OCI-LY7 (cell line): ENCODE results near the gene SLC16A6. TPM values are rescaled to one million over a fixed set of nuclear protein-coding genes. Genes with fewer than 3 reads are reported as not detected.
A peak's percentile ranks its signal among the peaks of the same experiment; 100 is the strongest.
"Not testable (repeated sequence)": the region's sequence is repeated elsewhere in the genome, so short reads cannot be mapped to it uniquely, and the experiment has no call there.

ENCODE experiments used
- BruUV-seq: library from RNA; stranded (reverse); fragments of 400-500 nt; replicated peaks from 2 replicates; lab custom pipeline; 2021; lab: Mats Ljungman, UMichigan
- CTCF ChIA-PET: fragments of 300-600 bp; sonication (Branson Sonifier 250); formaldehyde crosslinking; loops from one replicate; lab custom pipeline; 2022; ENCODE audit warnings: antibody characterized with exemption; ENCODE audit not compliant: unreplicated experiment; lab: Charles Lee
- POLR2A ChIA-PET: fragments of 300-600 bp; sonication (Branson Sonifier 250); formaldehyde crosslinking; loops from one replicate; lab custom pipeline; 2022; ENCODE audit warnings: antibody characterized with exemption; lab: Charles Lee
- DNase-seq: peaks from one replicate; pipeline ENCODE4 v3.0.0-alpha.2; 2015; ENCODE audit warnings: low spot score
- H2AFZ ChIP-seq: fragments of 200-600 bp; sonication (generic), shearing (Covaris generic); 2 replicates; pipeline ENCODE4 v1.6.1; 2014; ENCODE audit warnings: mild to moderate bottlenecking, antibody characterized with exemption, low read length, moderate library complexity
- H3K27ac ChIP-seq: fragments of 200-600 bp; sonication (generic); 2 replicates; pipeline ENCODE4 v1.5.1; 2014; ENCODE audit warnings: mixed run types, low read depth, mild to moderate bottlenecking, moderate library complexity, low read length, inconsistent platforms; ENCODE audit not compliant: poor library complexity, severe bottlenecking
- H3K36me3 ChIP-seq: fragments of 200-600 bp; sonication (generic); 2 replicates; pipeline ENCODE4 v1.6.1; 2014; ENCODE audit warnings: mild to moderate bottlenecking, antibody characterized with exemption, low read length, moderate library complexity, mixed read lengths; ENCODE audit not compliant: insufficient read depth
- H3K4me1 ChIP-seq: fragments of 200-600 bp; sonication (generic); 2 replicates; pipeline ENCODE4 v1.5.1; 2014; ENCODE audit warnings: mild to moderate bottlenecking, low read length; ENCODE audit not compliant: insufficient read depth, poor library complexity, severe bottlenecking
- H3K4me2 ChIP-seq: fragments of 200-600 bp; sonication (generic); 2 replicates; pipeline ENCODE4 v1.6.1; 2014; ENCODE audit warnings: mild to moderate bottlenecking, low read length
- H3K4me3 ChIP-seq: fragments of 200-600 bp; sonication (generic); 2 replicates; pipeline ENCODE4 v1.5.1; 2014; ENCODE audit warnings: mild to moderate bottlenecking, low read depth, low read length; ENCODE audit not compliant: poor library complexity, severe bottlenecking
- H3K79me2 ChIP-seq: fragments of 200-600 bp; sonication (generic); 2 replicates; pipeline ENCODE4 v1.6.1; 2016; ENCODE audit warnings: low read depth, mild to moderate bottlenecking, low read length, moderate library complexity, mixed read lengths; ENCODE audit not compliant: insufficient read depth
- H3K9me2 ChIP-seq: fragments of 200-600 bp; sonication (generic); 2 replicates; pipeline ENCODE4 v1.6.1; 2016; ENCODE audit warnings: mild to moderate bottlenecking, low read length, mixed read lengths; ENCODE audit not compliant: insufficient read depth
- H3K9me3 ChIP-seq: fragments of 200-600 bp; sonication (generic); 2 replicates; pipeline ENCODE4 v1.6.1; 2014; ENCODE audit warnings: mild to moderate bottlenecking, mixed run types, low read length, mixed read lengths
- H4K20me1 ChIP-seq: fragments of 200-600 bp; sonication (generic); 2 replicates; pipeline ENCODE4 v1.6.1; 2014; ENCODE audit warnings: mild to moderate bottlenecking, antibody characterized with exemption, low read length, moderate library complexity, mixed read lengths; ENCODE audit not compliant: insufficient read depth
- CTCF ChIP-seq: fragments of 200-600 bp; sonication (generic); conservative IDR thresholded peaks from 2 replicates; pipeline ENCODE4 v1.5.1; 2014; ENCODE audit warnings: mild to moderate bottlenecking, antibody characterized with exemption, low read length, moderate library complexity, mixed read lengths
- EZH2phosphoT487 ChIP-seq: fragments of 200-600 bp; sonication (generic); IDR thresholded peaks from 2 replicates; pipeline ENCODE4 v1.6.1; 2018; ENCODE audit warnings: low read depth, borderline replicate concordance, mild to moderate bottlenecking, mixed run types, antibody characterized with exemption, low read length, moderate library complexity, mixed read lengths
- intact Hi-C: fragments of 100-400 bp; cut with micrococcal nuclease; formaldehyde crosslinking; loops from one replicate; pipeline ENCODE4 v1.10.0; 2022; ENCODE audit not compliant: unreplicated experiment
- total RNA-seq, 2 experiments: library from RNA; depleted of rRNA in 1 of 2; stranded (reverse); fragments of >200 nt in 1 of 2; shearing (Covaris generic) in 1 of 2; gene quantifications; 2 replicates each; pipeline ENCODE4 v1.2.3, GENCODE V29; 2014 to 2022

Gene SLC16A6
- total RNA-seq, 2 experiments from 2014 or later: 4.5 to 18.9 TPM

GRCh38 chr17:68231541-68231940 is 59.4 kb downstream of the SLC16A6 start:
- Histone ChIP-seq H3K27ac (no peak overlapping the region), H3K9me3 (no peaks in the 10 kb centered on the region), H3K79me2 (peaks cover 68% of the 10 kb centered on the region), H2AFZ (no peak overlapping the region), H3K9me2 (no peaks in the 10 kb centered on the region), H4K20me1 (no peaks in the 10 kb centered on the region), H3K36me3 (peaks cover 49% of the 10 kb centered on the region; the same call in 1 of the 2 replicates), H3K4me1 (peaks cover 78% of the 10 kb centered on the region), H3K4me2 (no peak overlapping the region), H3K4me3 (no peak overlapping the region)
- no peak for DNase-seq
- ChIA-PET CTCF (no interaction called here), POLR2A (interaction anchor here (7.0 kb wide), 1 partner anchor 10 kb away, joined by 154 read pairs; no protein-coding TSS in a partner anchor)
- TF ChIP-seq CTCF (no peak), EZH2phosphoT487 (no peak)
- intact Hi-C loops: no loop called here
- no TSS peak for BruUV-seq

- BruUV-seq, H3K9me2 ChIP-seq, H4K20me1 ChIP-seq, intact Hi-C loops, H3K27ac ChIP-seq, POLR2A ChIA-PET, H2AFZ ChIP-seq, H3K4me2 ChIP-seq, CTCF ChIA-PET, DNase-seq, H3K9me3 ChIP-seq, H3K4me3 ChIP-seq: not testable (repeated sequence)
- Histone ChIP-seq H3K36me3 (peaks cover 53% of the 10 kb centered on the region; the same call in 1 of the 2 replicates), H3K79me2 (peaks cover 67% of the 10 kb centered on the region), H3K4me1 (peaks cover 78% of the 10 kb centered on the region)
These were observed 59.8 kb downstream of the SLC16A6 start for GRCh38 chr17:68231131-68231530.

GRCh38 chr17:68229619-68230018 is 61.3 kb downstream of the SLC16A6 start:
- ChIA-PET POLR2A (interaction anchor here (0.9 to 1.7 kb wide), 3 partner anchors 18 to 21 kb away, joined by 3 to 4 read pairs (median 3); no protein-coding TSS in a partner anchor), CTCF (no interaction called here)
- BruUV-seq: no TSS peak
- intact Hi-C loops: no loop called here
- H3K27ac ChIP-seq: peak overlapping the region; percentile 83
- peaks cover 67% of the 10 kb centered on the region; the same call in 1 of the 2 replicates for H3K36me3 ChIP-seq
- H3K9me2 ChIP-seq: no peaks in the 10 kb centered on the region
- H4K20me1 ChIP-seq: no peaks in the 10 kb centered on the region
- H3K79me2 ChIP-seq: peaks cover 68% of the 10 kb centered on the region
- H2AFZ ChIP-seq: no peak overlapping the region
- no peak overlapping the region for H3K4me3 ChIP-seq
- no peak for DNase-seq
- peak overlapping the region; percentile 40; the same call in 1 of the 2 replicates for H3K4me2 ChIP-seq
- H3K4me1 ChIP-seq: peaks cover 78% of the 10 kb centered on the region
- no peak for TF ChIP-seq CTCF
- TF ChIP-seq EZH2phosphoT487: no peak
- no peaks in the 10 kb centered on the region for H3K9me3 ChIP-seq
